Neuron (in vitro differentiated cells): ENCODE measurements around the gene ACYP2.

Experiments
- H2AFZ ChIP-seq: one replicate; pipeline ENCODE4 v1.6.1; 2013; ENCODE audit warnings: low read depth, mild to moderate bottlenecking, inconsistent platforms, low read length, moderate library complexity
- H3K27me3 ChIP-seq: one replicate; pipeline ENCODE4 v1.6.1; 2013; ENCODE audit warnings: low read length; ENCODE audit not compliant: insufficient read depth
- H3K36me3 ChIP-seq: one replicate; pipeline ENCODE4 v1.6.1; 2013; ENCODE audit warnings: low read length; ENCODE audit not compliant: insufficient read depth
- H3K4me1 ChIP-seq: one replicate; pipeline ENCODE4 v1.6.1; 2013; ENCODE audit warnings: low read length; ENCODE audit not compliant: insufficient read depth
- H3K4me3 ChIP-seq: 2 replicates; pipeline ENCODE4 v1.5.1; 2013; ENCODE audit warnings: mild to moderate bottlenecking, low read length, moderate library complexity
- H3K9me3 ChIP-seq: one replicate; pipeline ENCODE4 v1.6.1; 2013; ENCODE audit warnings: low read length

Gene ACYP2

GRCh38 chr2:54336977-54337255, 221.5 kb downstream of the ACYP2 start:
- no peaks in the 10 kb centered on the region for H3K36me3 ChIP-seq
- no peaks in the 10 kb centered on the region for H3K27me3 ChIP-seq
- no peak overlapping the region for H2AFZ ChIP-seq
- H3K4me3 ChIP-seq, result no peak overlapping the region
- H3K9me3 ChIP-seq, result no peaks in the 10 kb centered on the region
- H3K4me1 ChIP-seq, result no peaks in the 10 kb centered on the region

GRCh38 chr2:54341656-54342055, 226.2 kb downstream of the ACYP2 start:
- no peaks in the 10 kb centered on the region for H3K36me3 ChIP-seq
- H3K4me3 ChIP-seq, result no peak overlapping the region
- H3K9me3 ChIP-seq, result no peaks in the 10 kb centered on the region
- no peaks in the 10 kb centered on the region for H3K4me1 ChIP-seq
- H3K27me3 ChIP-seq, result no peaks in the 10 kb centered on the region
- H2AFZ ChIP-seq, result no peak overlapping the region

GRCh38 chr2:54342603-54343002, 227.2 kb downstream of the ACYP2 start:
- no peaks in the 10 kb centered on the region for H3K9me3 ChIP-seq
- no peak overlapping the region for H3K4me3 ChIP-seq
- H3K36me3 ChIP-seq, result no peaks in the 10 kb centered on the region
- no peak overlapping the region for H2AFZ ChIP-seq
- no peaks in the 10 kb centered on the region for H3K4me1 ChIP-seq
- no peaks in the 10 kb centered on the region for H3K27me3 ChIP-seq

- Histone ChIP-seq H3K36me3 (no peaks in the 10 kb centered on the region), H2AFZ (no peak overlapping the region), H3K9me3 (no peaks in the 10 kb centered on the region), H3K4me3 (no peak overlapping the region), H3K27me3 (no peaks in the 10 kb centered on the region), H3K4me1 (no peaks in the 10 kb centered on the region)
These were observed 232.2 kb downstream of the ACYP2 start for GRCh38 chr2:54347622-54348021.

- Histone ChIP-seq H3K4me3 (no peak overlapping the region), H3K9me3 (peaks cover 2% of the 10 kb centered on the region), H3K36me3 (no peaks in the 10 kb centered on the region), H2AFZ (no peak overlapping the region), H3K27me3 (no peaks in the 10 kb centered on the region), H3K4me1 (no peaks in the 10 kb centered on the region)
These were observed 233.2 kb downstream of the ACYP2 start for GRCh38 chr2:54348646-54349045.

GRCh38 chr2:54350426-54350825, 235.0 kb downstream of the ACYP2 start:
- no peaks in the 10 kb centered on the region for H3K4me1 ChIP-seq
- H3K36me3 ChIP-seq, result no peaks in the 10 kb centered on the region
- no peak overlapping the region for H2AFZ ChIP-seq
- H3K4me3 ChIP-seq, result no peak overlapping the region
- H3K27me3 ChIP-seq, result no peaks in the 10 kb centered on the region
- H3K9me3 ChIP-seq, result peaks cover 2% of the 10 kb centered on the region

- no peak overlapping the region for H3K4me3 ChIP-seq
- H2AFZ ChIP-seq, result no peak overlapping the region
- H3K4me1 ChIP-seq, result no peaks in the 10 kb centered on the region
- no peaks in the 10 kb centered on the region for H3K27me3 ChIP-seq
- peaks cover 2% of the 10 kb centered on the region for H3K9me3 ChIP-seq
- no peaks in the 10 kb centered on the region for H3K36me3 ChIP-seq
These were observed 237.8 kb downstream of the ACYP2 start for GRCh38 chr2:54353216-54353615.
